ENCODE results near the gene MRFAP1L1.
A peak's percentile ranks its signal among the peaks of the same experiment; 100 is the strongest.
"Not testable (repeated sequence)": the region's sequence is repeated elsewhere in the genome, so short reads cannot be mapped to it uniquely, and the experiment has no call there.

Gene MRFAP1L1

GRCh38 chr4:6709230-6710114 lies at the start of gene MRFAP1L1:
TSS of gene MRFAP1L1 (minus strand) at chr4:6709865. CDS start at chr4:6709629, 236 bp downstream.
- peak within 1 kb of the TSS; percentile 99 for H3K27ac Mint-ChIP-seq
- no peaks in the 10 kb centered on the region for H3K27me3 Mint-ChIP-seq
- H3K4me3 Mint-ChIP-seq = peak within 1 kb of the TSS; percentile 100
- no peaks in the 10 kb centered on the region for H3K9me3 Mint-ChIP-seq (ENCODE audit: low read depth)
- H3K4me1 Mint-ChIP-seq (ENCODE audit: low read depth) = peaks cover 58% of the 10 kb centered on the region
- H3K36me3 Mint-ChIP-seq = peaks cover 21% of the 10 kb centered on the region

GRCh38 chr4:6758728-6759127 lies 49.1 kb upstream of the MRFAP1L1 start:
- Mint-ChIP-seq H3K9me3 (ENCODE audit: low read depth) (no peaks in the 10 kb centered on the region), H3K27me3 (no peaks in the 10 kb centered on the region), H3K4me1 (ENCODE audit: low read depth) (peaks cover 15% of the 10 kb centered on the region), H3K36me3 (no peaks in the 10 kb centered on the region), H3K27ac (no peak overlapping the region), H3K4me3 (no peak overlapping the region)

- not testable (repeated sequence) for H3K9me3 Mint-ChIP-seq (ENCODE audit: low read depth); H3K27me3 Mint-ChIP-seq; H3K4me3 Mint-ChIP-seq; H3K36me3 Mint-ChIP-seq; H3K27ac Mint-ChIP-seq
- peaks cover 14% of the 10 kb centered on the region for H3K4me1 Mint-ChIP-seq (ENCODE audit: low read depth)
Measured at GRCh38 chr4:6756345-6756744, 46.7 kb upstream of the MRFAP1L1 start.

GRCh38 chr4:6755088-6755753 lies 45.6 kb upstream of the MRFAP1L1 start:
- Mint-ChIP-seq H3K9me3 (ENCODE audit: low read depth) (no peaks in the 10 kb centered on the region), H3K36me3 (no peaks in the 10 kb centered on the region), H3K4me3 (no peak overlapping the region), H3K4me1 (ENCODE audit: low read depth) (peaks cover 8% of the 10 kb centered on the region), H3K27ac (no peak overlapping the region), H3K27me3 (no peaks in the 10 kb centered on the region)

- H3K27me3 Mint-ChIP-seq = no peaks in the 10 kb centered on the region
- H3K9me3 Mint-ChIP-seq (ENCODE audit: low read depth) = no peaks in the 10 kb centered on the region
- no peak overlapping the region for H3K4me3 Mint-ChIP-seq
- H3K4me1 Mint-ChIP-seq (ENCODE audit: low read depth) = peaks cover 8% of the 10 kb centered on the region
- H3K36me3 Mint-ChIP-seq = no peaks in the 10 kb centered on the region
- no peak overlapping the region for H3K27ac Mint-ChIP-seq
Measured at GRCh38 chr4:6754481-6755087, 44.9 kb upstream of the MRFAP1L1 start.

GRCh38 chr4:6753891-6754290 lies 44.2 kb upstream of the MRFAP1L1 start:
- H3K27ac Mint-ChIP-seq = no peak overlapping the region
- H3K9me3 Mint-ChIP-seq (ENCODE audit: low read depth) = no peaks in the 10 kb centered on the region
- H3K36me3 Mint-ChIP-seq = no peaks in the 10 kb centered on the region
- peaks cover 8% of the 10 kb centered on the region for H3K4me1 Mint-ChIP-seq (ENCODE audit: low read depth)
- no peaks in the 10 kb centered on the region for H3K27me3 Mint-ChIP-seq
- no peak overlapping the region for H3K4me3 Mint-ChIP-seq

GRCh38 chr4:6753103-6753560 lies 43.5 kb upstream of the MRFAP1L1 start:
- no peaks in the 10 kb centered on the region for H3K36me3 Mint-ChIP-seq
- no peaks in the 10 kb centered on the region for H3K27me3 Mint-ChIP-seq
- peaks cover 8% of the 10 kb centered on the region for H3K4me1 Mint-ChIP-seq (ENCODE audit: low read depth)
- H3K27ac Mint-ChIP-seq = no peak overlapping the region
- no peak overlapping the region for H3K4me3 Mint-ChIP-seq
- H3K9me3 Mint-ChIP-seq (ENCODE audit: low read depth) = no peaks in the 10 kb centered on the region

- Mint-ChIP-seq H3K4me3 (no peak overlapping the region), H3K36me3 (no peaks in the 10 kb centered on the region), H3K9me3 (ENCODE audit: low read depth) (no peaks in the 10 kb centered on the region), H3K4me1 (ENCODE audit: low read depth) (peaks cover 8% of the 10 kb centered on the region), H3K27ac (no peak overlapping the region), H3K27me3 (no peaks in the 10 kb centered on the region)
Measured at GRCh38 chr4:6752486-6752829, 42.8 kb upstream of the MRFAP1L1 start.

GRCh38 chr4:6751611-6752485 lies 42.2 kb upstream of the MRFAP1L1 start:
- Mint-ChIP-seq H3K27ac (peak overlapping the region; percentile 34), H3K27me3 (no peaks in the 10 kb centered on the region), H3K4me1 (ENCODE audit: low read depth) (peaks cover 8% of the 10 kb centered on the region), H3K9me3 (ENCODE audit: low read depth) (no peaks in the 10 kb centered on the region), H3K4me3 (peak overlapping the region; percentile 61), H3K36me3 (no peaks in the 10 kb centered on the region)

- no peaks in the 10 kb centered on the region for H3K27me3 Mint-ChIP-seq
- H3K4me1 Mint-ChIP-seq (ENCODE audit: low read depth) = peaks cover 8% of the 10 kb centered on the region
- no peaks in the 10 kb centered on the region for H3K9me3 Mint-ChIP-seq (ENCODE audit: low read depth)
- H3K27ac Mint-ChIP-seq = no peak overlapping the region
- H3K36me3 Mint-ChIP-seq = no peaks in the 10 kb centered on the region
- H3K4me3 Mint-ChIP-seq = peak overlapping the region; percentile 20
Measured at GRCh38 chr4:6750286-6751221, 40.9 kb upstream of the MRFAP1L1 start.

GRCh38 chr4:6749340-6750171 lies 39.9 kb upstream of the MRFAP1L1 start:
- no peaks in the 10 kb centered on the region for H3K27me3 Mint-ChIP-seq
- no peak overlapping the region for H3K4me3 Mint-ChIP-seq
- peaks cover 8% of the 10 kb centered on the region for H3K4me1 Mint-ChIP-seq (ENCODE audit: low read depth)
- H3K27ac Mint-ChIP-seq = no peak overlapping the region
- H3K9me3 Mint-ChIP-seq (ENCODE audit: low read depth) = no peaks in the 10 kb centered on the region
- no peaks in the 10 kb centered on the region for H3K36me3 Mint-ChIP-seq

- Mint-ChIP-seq H3K4me3 (no peak overlapping the region), H3K27ac (no peak overlapping the region), H3K9me3 (ENCODE audit: low read depth) (no peaks in the 10 kb centered on the region), H3K36me3 (no peaks in the 10 kb centered on the region), H3K27me3 (no peaks in the 10 kb centered on the region), H3K4me1 (ENCODE audit: low read depth) (peaks cover 8% of the 10 kb centered on the region)
Measured at GRCh38 chr4:6748286-6748685, 38.6 kb upstream of the MRFAP1L1 start.
